Activated CD4-positive, alpha-beta T cell treated with anti-CD3 and anti-CD28 coated beads for 36 hours (primary cell): ENCODE data around the gene SSR1. TPM values are rescaled to one million over a fixed set of nuclear protein-coding genes. Genes with fewer than 3 reads are reported as not detected.

Experiments
- ATAC-seq: fragments of 200-7000 bp; cut with Tn5 transposase; one replicate; pipeline ENCODE4 v1.10.0; 2021; ENCODE audit warnings: mild to moderate bottlenecking, moderate library complexity
- CTCF ChIA-PET: fragments of 350-600 bp; sonication (Branson Sonifier 250); formaldehyde crosslinking; loops from one replicate; lab custom pipeline; 2021; ENCODE audit warnings: antibody characterized with exemption; lab: Charles Lee
- POLR2A ChIA-PET: fragments of 350-600 bp; sonication (Branson Sonifier 250); formaldehyde crosslinking; loops from one replicate; lab custom pipeline; 2021; ENCODE audit warnings: antibody characterized with exemption, inconsistent platforms; lab: Charles Lee
- DNase-seq: peaks from one replicate; pipeline ENCODE4 v3.0.0-alpha.2; 2020
- H3K27ac Mint-ChIP-seq: one replicate; pipeline ENCODE4 v1.8.0; 2021; ENCODE audit warnings: mixed read lengths
- H3K27me3 Mint-ChIP-seq: one replicate; pipeline ENCODE4 v1.8.0; 2021; ENCODE audit warnings: mixed read lengths
- H3K36me3 Mint-ChIP-seq: one replicate; pipeline ENCODE4 v1.8.0; 2021; ENCODE audit warnings: low read depth, mixed read lengths
- H3K4me1 Mint-ChIP-seq: one replicate; pipeline ENCODE4 v1.8.0; 2021; ENCODE audit warnings: mixed read lengths
- H3K4me3 Mint-ChIP-seq: one replicate; pipeline ENCODE4 v1.8.0; 2021; ENCODE audit warnings: mild to moderate bottlenecking, moderate library complexity, mixed read lengths
- H3K9me3 Mint-ChIP-seq: one replicate; pipeline ENCODE4 v1.8.0; 2021; ENCODE audit warnings: low read depth, mixed read lengths
- intact Hi-C, 2 experiments: fragments of 100-400 bp; cut with DNase I in 1 of 2; cut with micrococcal nuclease in 1 of 2; formaldehyde crosslinking; loops; one replicate each; pipeline versions ENCODE4 v1.14.2 to v1.15.1; 2022 to 2024; cut with DNase I, micrococcal nuclease
- total RNA-seq, 2 experiments: library from RNA; stranded (reverse); gene quantifications; one replicate each; pipeline ENCODE4 v1.2.3, GENCODE V29; 2021

The SSR1 gene
- total RNA-seq, 2 experiments from 2014 or later: 129 to 165 TPM

GRCh38 chr6:7229376-7230326 is 83.3 kb downstream of the SSR1 start:
- Mint-ChIP-seq H3K4me3 (no peak overlapping the region), H3K4me1 (peaks cover 9% of the 10 kb centered on the region), H3K36me3 (peaks cover 45% of the 10 kb centered on the region), H3K27me3 (no peaks in the 10 kb centered on the region), H3K9me3 (no peaks in the 10 kb centered on the region), H3K27ac (no peak overlapping the region)
- intact Hi-C loops: no loop called here
- ChIA-PET CTCF (interaction anchor here (0.9 to 1.1 kb wide), 2 partner anchors 9 to 14 kb away, joined by 3 to 4 read pairs; no protein-coding TSS in a partner anchor), POLR2A (no interaction called here)
- ATAC-seq (no peak), DNase-seq (no peak)

- Mint-ChIP-seq H3K4me1 (peaks cover 9% of the 10 kb centered on the region), H3K27me3 (no peaks in the 10 kb centered on the region), H3K27ac (no peak overlapping the region), H3K9me3 (no peaks in the 10 kb centered on the region), H3K4me3 (no peak overlapping the region), H3K36me3 (peaks cover 47% of the 10 kb centered on the region)
- intact Hi-C loops: no loop called here
- ChIA-PET CTCF (interaction anchor here (1.1 kb wide), 1 partner anchor 10 kb away, joined by 4 read pairs; no protein-coding TSS in a partner anchor), POLR2A (no interaction called here)
- DNase-seq: no peak
- no peak for ATAC-seq
Measured at GRCh38 chr6:7228662-7229375, 84.2 kb downstream of the SSR1 start.

GRCh38 chr6:7224731-7225130 is 88.3 kb downstream of the SSR1 start:
- ChIA-PET POLR2A (no interaction called here), CTCF (interaction anchor here (1.3 kb wide), 1 partner anchor 528 kb away, joined by 5 read pairs; no protein-coding TSS in a partner anchor)
- Mint-ChIP-seq H3K36me3 (peaks cover 42% of the 10 kb centered on the region), H3K27me3 (no peaks in the 10 kb centered on the region), H3K27ac (no peak overlapping the region), H3K9me3 (no peaks in the 10 kb centered on the region), H3K4me3 (no peak overlapping the region), H3K4me1 (peaks cover 4% of the 10 kb centered on the region)
- no peak for ATAC-seq
- intact Hi-C loops: no loop called here
- no peak for DNase-seq

DNA sequence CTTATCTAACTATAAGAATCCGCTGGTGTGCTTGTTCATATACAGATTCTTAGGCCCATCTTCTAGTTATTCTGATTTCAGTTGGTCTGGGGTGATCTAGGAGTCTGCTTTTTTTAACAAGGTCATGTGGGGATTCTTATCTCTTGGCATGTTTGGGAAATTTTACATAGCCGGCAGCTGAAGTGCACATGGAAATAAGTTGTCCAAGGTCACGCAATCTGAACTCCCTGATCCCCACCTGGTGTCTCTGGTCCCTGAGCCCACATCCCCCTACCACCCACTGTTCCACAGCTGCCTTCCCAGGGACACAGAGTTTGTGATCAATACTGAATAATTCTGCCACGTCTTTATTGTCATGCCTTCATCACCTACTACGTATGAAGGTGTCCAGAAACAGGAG is 90.8 kb downstream of the SSR1 start:
- Mint-ChIP-seq H3K27me3 (no peaks in the 10 kb centered on the region), H3K36me3 (peaks cover 29% of the 10 kb centered on the region), H3K27ac (no peak overlapping the region), H3K4me3 (no peak overlapping the region), H3K4me1 (peaks cover 4% of the 10 kb centered on the region), H3K9me3 (no peaks in the 10 kb centered on the region)
- ChIA-PET CTCF (interaction anchor here (0.6 kb wide), 1 partner anchor 256 kb away, joined by 3 read pairs; no protein-coding TSS in a partner anchor), POLR2A (no interaction called here)
- intact Hi-C loops: no loop called here
- no peak for DNase-seq
- ATAC-seq: no peak

DNA sequence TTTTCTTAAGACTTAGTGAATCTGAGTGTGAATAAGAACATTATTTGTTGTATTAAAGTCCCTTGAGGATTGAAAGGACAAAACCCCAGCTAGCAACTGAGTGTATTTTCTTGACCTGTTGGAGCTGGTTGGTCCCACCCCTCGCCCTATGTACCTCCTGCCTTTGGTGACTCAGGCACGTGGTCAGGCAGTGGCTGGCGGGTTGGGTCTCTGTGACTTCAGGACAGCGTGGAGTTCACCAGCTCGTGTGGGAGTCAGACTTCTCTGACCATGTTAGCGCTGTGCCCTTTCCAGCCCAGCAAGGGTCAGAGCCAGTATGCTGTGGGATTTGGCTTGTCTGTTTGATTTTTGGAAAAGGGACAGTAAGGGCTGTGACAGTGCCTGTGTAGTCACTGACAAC is 93.7 kb downstream of the SSR1 start:
- ATAC-seq (peak; percentile 69), DNase-seq (peak; percentile 26)
- Mint-ChIP-seq H3K27me3 (no peaks in the 10 kb centered on the region), H3K4me3 (no peak overlapping the region), H3K9me3 (no peaks in the 10 kb centered on the region), H3K4me1 (no peaks in the 10 kb centered on the region), H3K27ac (no peak overlapping the region), H3K36me3 (peaks cover 22% of the 10 kb centered on the region)
- POLR2A ChIA-PET: no interaction called here
- intact Hi-C loops: no loop called here
- CTCF ChIA-PET: interaction anchor here (0.5 kb wide), 1 partner anchor 147 kb away, joined by 5 read pairs; no protein-coding TSS in a partner anchor

GRCh38 chr6:7218406-7218988 is 94.5 kb downstream of the SSR1 start:
- Mint-ChIP-seq H3K27me3 (no peaks in the 10 kb centered on the region), H3K36me3 (peaks cover 23% of the 10 kb centered on the region), H3K27ac (no peak overlapping the region), H3K4me1 (no peaks in the 10 kb centered on the region), H3K9me3 (no peaks in the 10 kb centered on the region), H3K4me3 (no peak overlapping the region)
- ATAC-seq: no peak
- CTCF ChIA-PET: interaction anchor here (0.6 to 1.1 kb wide), 2 partner anchors 541 to 1510 kb away, joined by 3 to 4 read pairs; no protein-coding TSS in a partner anchor
- intact Hi-C loops: no loop called here
- POLR2A ChIA-PET: interaction anchor here (0.6 kb wide), 1 partner anchor 112 kb away, joined by 3 read pairs; no protein-coding TSS in a partner anchor
- no peak for DNase-seq

Other genes with a start within 250 kb of the SSR1 start
- gene RREB1, start 205.2 kb downstream of the SSR1 start, total RNA-seq: 10 to 100 TPM; 14.7 to 18.1 TPM
- under 1 TPM; 0.07 to 0.09 TPM for gene CAGE1, start 76.5 kb upstream of the SSR1 start, total RNA-seq
- gene RIOK1, start 76.6 kb upstream of the SSR1 start, total RNA-seq: 10 to 100 TPM; 37.3 to 39.6 TPM
- under 1 TPM; 0.05 to 0.09 TPM for gene DSP, start 228.5 kb upstream of the SSR1 start, total RNA-seq